ENCODE measurements around the gene NEGR1. TPM values are rescaled to one million over a fixed set of nuclear protein-coding genes. Genes with fewer than 3 reads are reported as not detected.
A peak's percentile ranks its signal among the peaks of the same experiment; 100 is the strongest.
"Not testable (repeated sequence)": the region's sequence is repeated elsewhere in the genome, so short reads cannot be mapped to it uniquely, and the experiment has no call there.

NEGR1 gene
- total RNA-seq: 0.13 and 0.64 TPM in 2 replicates

- DNase-seq (ENCODE audit: low read depth in 2 of 2): peak; percentile 25 to 94
These were observed at the start of gene NEGR1 for GRCh38 chr1:72282271-72283021. Gene NEGR1, minus strand, starts transcription at chr1:72282539.

GRCh38 chr1:72326494-72326893 lies 44.2 kb upstream of the NEGR1 start:
- DNase-seq (ENCODE audit: low read depth in 2 of 2): no peak

- DNase-seq (ENCODE audit: low read depth in 2 of 2): no peak
These were observed 42.1 kb upstream of the NEGR1 start for GRCh38 chr1:72324451-72324850.

GRCh38 chr1:72322910-72323309 lies 40.6 kb upstream of the NEGR1 start:
- no peak for DNase-seq (ENCODE audit: low read depth in 2 of 2)

- no peak for DNase-seq (ENCODE audit: low read depth in 2 of 2)
These were observed 14.2 kb upstream of the NEGR1 start for GRCh38 chr1:72296501-72296900.

GRCh38 chr1:72288886-72289285 lies 6.5 kb upstream of the NEGR1 start:
- DNase-seq (ENCODE audit: low read depth in 2 of 2): no peak

- peak in 1 of 2 donors; percentile 73 for DNase-seq (ENCODE audit: low read depth in 2 of 2)
These were observed 4.1 kb upstream of the NEGR1 start for GRCh38 chr1:72286401-72286800.

- peak in 1 of 2 donors; percentile 65 for DNase-seq (ENCODE audit: low read depth in 2 of 2)
These were observed 2.7 kb upstream of the NEGR1 start for GRCh38 chr1:72285074-72285425.

- DNase-seq (ENCODE audit: low read depth in 2 of 2): peak in 1 of 2 donors; percentile 71
These were observed 2.2 kb upstream of the NEGR1 start for GRCh38 chr1:72284348-72285073.

- DNase-seq (ENCODE audit: low read depth in 2 of 2): no peak
These were observed 1.7 kb upstream of the NEGR1 start for GRCh38 chr1:72284084-72284347.

GRCh38 chr1:72283307-72284083 lies 1.2 kb upstream of the NEGR1 start:
- peak; percentile 9 to 80 for DNase-seq (ENCODE audit: low read depth in 2 of 2)

- DNase-seq (ENCODE audit: low read depth in 2 of 2): no peak
These were observed 625 bp upstream of the NEGR1 start for GRCh38 chr1:72283022-72283306.

GRCh38 chr1:72281637-72282270 lies 585 bp downstream of the NEGR1 start:
- DNase-seq (ENCODE audit: low read depth in 2 of 2): peak in 1 of 2 donors; percentile 1

- peak in 1 of 2 donors; percentile 3 for DNase-seq (ENCODE audit: low read depth in 2 of 2)
These were observed 1.2 kb downstream of the NEGR1 start for GRCh38 chr1:72281144-72281543.

- no peak for DNase-seq (ENCODE audit: low read depth in 2 of 2)
These were observed 1.6 kb downstream of the NEGR1 start for GRCh38 chr1:72280711-72281110.

GRCh38 chr1:72280131-72280530 lies 2.2 kb downstream of the NEGR1 start:
- DNase-seq (ENCODE audit: low read depth in 2 of 2): no peak

- DNase-seq (ENCODE audit: low read depth in 2 of 2): no peak
These were observed 3.9 kb downstream of the NEGR1 start for GRCh38 chr1:72278461-72278860.

- DNase-seq (ENCODE audit: low read depth in 2 of 2): no peak
These were observed 10.7 kb downstream of the NEGR1 start for GRCh38 chr1:72271555-72272085.

GRCh38 chr1:72262735-72263134 lies 19.6 kb downstream of the NEGR1 start:
- no peak for DNase-seq (ENCODE audit: low read depth in 2 of 2)

GRCh38 chr1:72253132-72253531 lies 29.2 kb downstream of the NEGR1 start:
- DNase-seq (ENCODE audit: low read depth in 2 of 2): no peak

GRCh38 chr1:72241397-72241796 lies 40.9 kb downstream of the NEGR1 start:
- DNase-seq (ENCODE audit: low read depth in 2 of 2): no peak

GRCh38 chr1:72235931-72236330 lies 46.4 kb downstream of the NEGR1 start:
- DNase-seq (ENCODE audit: low read depth in 2 of 2): not testable (repeated sequence)

All from dermis microvascular lymphatic vessel endothelial cell (primary cell).